GM23338 (cell line): ENCODE measurements around the gene MPIG6B.

ENCODE experiments used
- CREB1 ChIP-seq: fragments of 250-450 bp; sonication (Bioruptor Pico); IDR thresholded peaks from 2 replicates; pipeline ENCODE4 v1.5.0; 2020; ENCODE audit warnings: low read depth, mild to moderate bottlenecking, moderate library complexity
- ETS1 ChIP-seq: IDR thresholded peaks from 2 replicates; pipeline ENCODE4 v1.6.1; 2016; ENCODE audit warnings: antibody characterized with exemption
- EZH2 ChIP-seq: fragments of 200-600 bp; sonication (generic); IDR thresholded peaks from one replicate; pipeline ENCODE4 v1.8.0; 2017; ENCODE audit warnings: antibody characterized with exemption, mild to moderate bottlenecking, low read depth; ENCODE audit not compliant: unreplicated experiment
- JUNB ChIP-seq: IDR thresholded peaks from one replicate; pipeline ENCODE4 v1.6.1; 2016; ENCODE audit warnings: antibody characterized with exemption; ENCODE audit not compliant: unreplicated experiment
- POLR2AphosphoS5 ChIP-seq: IDR thresholded peaks from 2 replicates; pipeline ENCODE4 v1.6.1; 2016; ENCODE audit warnings: antibody characterized with exemption, low read depth
- TF ChIP-seq, protein P1 (sequence below): fragments of 250-450 bp; sonication (Bioruptor Pico); IDR thresholded peaks from 2 replicates; pipeline ENCODE4 v1.5.0; 2020; ENCODE audit warnings: mild to moderate bottlenecking, moderate library complexity
- TF ChIP-seq, protein P2 (sequence below), 2 experiments: fragments of 200-600 bp in 1 of 2; sonication (generic) in 1 of 2; conservative IDR thresholded peaks; 2 replicates each; pipeline versions ENCODE4 v1.5.1 to v1.6.1; 2016 to 2017; ENCODE audit warnings: antibody characterized with exemption in 2 of 2, low read depth in 2 of 2, mild to moderate bottlenecking in 2 of 2, moderate library complexity in 1 of 2
- TF ChIP-seq, protein P3 (sequence below): IDR thresholded peaks from one replicate; pipeline ENCODE4 v1.6.1; 2018; ENCODE audit warnings: antibody characterized with exemption; ENCODE audit not compliant: unreplicated experiment

GRCh38 chr6:31740397-31741223 is 17.4 kb downstream of the MPIG6B start:
- TF ChIP-seq, protein P1, sequence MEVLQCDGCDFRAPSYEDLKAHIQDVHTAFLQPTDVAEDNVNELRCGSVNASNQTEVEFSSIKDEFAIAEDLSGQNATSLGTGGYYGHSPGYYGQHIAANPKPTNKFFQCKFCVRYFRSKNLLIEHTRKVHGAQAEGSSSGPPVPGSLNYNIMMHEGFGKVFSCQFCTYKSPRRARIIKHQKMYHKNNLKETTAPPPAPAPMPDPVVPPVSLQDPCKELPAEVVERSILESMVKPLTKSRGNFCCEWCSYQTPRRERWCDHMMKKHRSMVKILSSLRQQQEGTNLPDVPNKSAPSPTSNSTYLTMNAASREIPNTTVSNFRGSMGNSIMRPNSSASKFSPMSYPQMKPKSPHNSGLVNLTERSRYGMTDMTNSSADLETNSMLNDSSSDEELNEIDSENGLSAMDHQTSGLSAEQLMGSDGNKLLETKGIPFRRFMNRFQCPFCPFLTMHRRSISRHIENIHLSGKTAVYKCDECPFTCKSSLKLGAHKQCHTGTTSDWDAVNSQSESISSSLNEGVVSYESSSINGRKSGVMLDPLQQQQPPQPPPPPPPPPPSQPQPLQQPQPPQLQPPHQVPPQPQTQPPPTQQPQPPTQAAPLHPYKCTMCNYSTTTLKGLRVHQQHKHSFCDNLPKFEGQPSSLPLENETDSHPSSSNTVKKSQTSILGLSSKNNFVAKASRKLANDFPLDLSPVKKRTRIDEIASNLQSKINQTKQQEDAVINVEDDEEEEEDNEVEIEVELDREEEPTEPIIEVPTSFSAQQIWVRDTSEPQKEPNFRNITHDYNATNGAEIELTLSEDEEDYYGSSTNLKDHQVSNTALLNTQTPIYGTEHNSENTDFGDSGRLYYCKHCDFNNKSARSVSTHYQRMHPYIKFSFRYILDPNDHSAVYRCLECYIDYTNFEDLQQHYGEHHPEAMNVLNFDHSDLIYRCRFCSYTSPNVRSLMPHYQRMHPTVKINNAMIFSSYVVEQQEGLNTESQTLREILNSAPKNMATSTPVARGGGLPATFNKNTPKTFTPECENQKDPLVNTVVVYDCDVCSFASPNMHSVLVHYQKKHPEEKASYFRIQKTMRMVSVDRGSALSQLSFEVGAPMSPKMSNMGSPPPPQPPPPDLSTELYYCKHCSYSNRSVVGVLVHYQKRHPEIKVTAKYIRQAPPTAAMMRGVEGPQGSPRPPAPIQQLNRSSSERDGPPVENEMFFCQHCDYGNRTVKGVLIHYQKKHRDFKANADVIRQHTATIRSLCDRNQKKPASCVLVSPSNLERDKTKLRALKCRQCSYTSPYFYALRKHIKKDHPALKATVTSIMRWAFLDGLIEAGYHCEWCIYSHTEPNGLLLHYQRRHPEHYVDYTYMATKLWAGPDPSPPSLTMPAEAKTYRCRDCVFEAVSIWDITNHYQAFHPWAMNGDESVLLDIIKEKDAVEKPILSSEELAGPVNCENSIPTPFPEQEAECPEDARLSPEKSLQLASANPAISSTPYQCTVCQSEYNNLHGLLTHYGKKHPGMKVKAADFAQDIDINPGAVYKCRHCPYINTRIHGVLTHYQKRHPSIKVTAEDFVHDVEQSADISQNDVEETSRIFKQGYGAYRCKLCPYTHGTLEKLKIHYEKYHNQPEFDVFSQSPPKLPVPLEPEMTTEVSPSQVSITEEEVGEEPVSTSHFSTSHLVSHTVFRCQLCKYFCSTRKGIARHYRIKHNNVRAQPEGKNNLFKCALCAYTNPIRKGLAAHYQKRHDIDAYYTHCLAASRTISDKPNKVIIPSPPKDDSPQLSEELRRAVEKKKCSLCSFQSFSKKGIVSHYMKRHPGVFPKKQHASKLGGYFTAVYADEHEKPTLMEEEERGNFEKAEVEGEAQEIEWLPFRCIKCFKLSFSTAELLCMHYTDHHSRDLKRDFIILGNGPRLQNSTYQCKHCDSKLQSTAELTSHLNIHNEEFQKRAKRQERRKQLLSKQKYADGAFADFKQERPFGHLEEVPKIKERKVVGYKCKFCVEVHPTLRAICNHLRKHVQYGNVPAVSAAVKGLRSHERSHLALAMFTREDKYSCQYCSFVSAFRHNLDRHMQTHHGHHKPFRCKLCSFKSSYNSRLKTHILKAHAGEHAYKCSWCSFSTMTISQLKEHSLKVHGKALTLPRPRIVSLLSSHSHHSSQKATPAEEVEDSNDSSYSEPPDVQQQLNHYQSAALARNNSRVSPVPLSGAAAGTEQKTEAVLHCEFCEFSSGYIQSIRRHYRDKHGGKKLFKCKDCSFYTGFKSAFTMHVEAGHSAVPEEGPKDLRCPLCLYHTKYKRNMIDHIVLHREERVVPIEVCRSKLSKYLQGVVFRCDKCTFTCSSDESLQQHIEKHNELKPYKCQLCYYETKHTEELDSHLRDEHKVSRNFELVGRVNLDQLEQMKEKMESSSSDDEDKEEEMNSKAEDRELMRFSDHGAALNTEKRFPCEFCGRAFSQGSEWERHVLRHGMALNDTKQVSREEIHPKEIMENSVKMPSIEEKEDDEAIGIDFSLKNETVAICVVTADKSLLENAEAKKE (CRISPR knock-in tag) = no peak
- TF ChIP-seq, protein P2, sequence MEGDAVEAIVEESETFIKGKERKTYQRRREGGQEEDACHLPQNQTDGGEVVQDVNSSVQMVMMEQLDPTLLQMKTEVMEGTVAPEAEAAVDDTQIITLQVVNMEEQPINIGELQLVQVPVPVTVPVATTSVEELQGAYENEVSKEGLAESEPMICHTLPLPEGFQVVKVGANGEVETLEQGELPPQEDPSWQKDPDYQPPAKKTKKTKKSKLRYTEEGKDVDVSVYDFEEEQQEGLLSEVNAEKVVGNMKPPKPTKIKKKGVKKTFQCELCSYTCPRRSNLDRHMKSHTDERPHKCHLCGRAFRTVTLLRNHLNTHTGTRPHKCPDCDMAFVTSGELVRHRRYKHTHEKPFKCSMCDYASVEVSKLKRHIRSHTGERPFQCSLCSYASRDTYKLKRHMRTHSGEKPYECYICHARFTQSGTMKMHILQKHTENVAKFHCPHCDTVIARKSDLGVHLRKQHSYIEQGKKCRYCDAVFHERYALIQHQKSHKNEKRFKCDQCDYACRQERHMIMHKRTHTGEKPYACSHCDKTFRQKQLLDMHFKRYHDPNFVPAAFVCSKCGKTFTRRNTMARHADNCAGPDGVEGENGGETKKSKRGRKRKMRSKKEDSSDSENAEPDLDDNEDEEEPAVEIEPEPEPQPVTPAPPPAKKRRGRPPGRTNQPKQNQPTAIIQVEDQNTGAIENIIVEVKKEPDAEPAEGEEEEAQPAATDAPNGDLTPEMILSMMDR (conservative IDR thresholded peaks at IDR 0.05; ENCODE audit: low read depth in 2 of 2) = no peak
- TF ChIP-seq EZH2 (no peak), POLR2AphosphoS5 (peak; percentile 0; the same call in 1 of the 2 replicates), JUNB (no peak), CREB1 (CRISPR knock-in tag) (no peak), ETS1 (no peak)
- TF ChIP-seq, protein P3, sequence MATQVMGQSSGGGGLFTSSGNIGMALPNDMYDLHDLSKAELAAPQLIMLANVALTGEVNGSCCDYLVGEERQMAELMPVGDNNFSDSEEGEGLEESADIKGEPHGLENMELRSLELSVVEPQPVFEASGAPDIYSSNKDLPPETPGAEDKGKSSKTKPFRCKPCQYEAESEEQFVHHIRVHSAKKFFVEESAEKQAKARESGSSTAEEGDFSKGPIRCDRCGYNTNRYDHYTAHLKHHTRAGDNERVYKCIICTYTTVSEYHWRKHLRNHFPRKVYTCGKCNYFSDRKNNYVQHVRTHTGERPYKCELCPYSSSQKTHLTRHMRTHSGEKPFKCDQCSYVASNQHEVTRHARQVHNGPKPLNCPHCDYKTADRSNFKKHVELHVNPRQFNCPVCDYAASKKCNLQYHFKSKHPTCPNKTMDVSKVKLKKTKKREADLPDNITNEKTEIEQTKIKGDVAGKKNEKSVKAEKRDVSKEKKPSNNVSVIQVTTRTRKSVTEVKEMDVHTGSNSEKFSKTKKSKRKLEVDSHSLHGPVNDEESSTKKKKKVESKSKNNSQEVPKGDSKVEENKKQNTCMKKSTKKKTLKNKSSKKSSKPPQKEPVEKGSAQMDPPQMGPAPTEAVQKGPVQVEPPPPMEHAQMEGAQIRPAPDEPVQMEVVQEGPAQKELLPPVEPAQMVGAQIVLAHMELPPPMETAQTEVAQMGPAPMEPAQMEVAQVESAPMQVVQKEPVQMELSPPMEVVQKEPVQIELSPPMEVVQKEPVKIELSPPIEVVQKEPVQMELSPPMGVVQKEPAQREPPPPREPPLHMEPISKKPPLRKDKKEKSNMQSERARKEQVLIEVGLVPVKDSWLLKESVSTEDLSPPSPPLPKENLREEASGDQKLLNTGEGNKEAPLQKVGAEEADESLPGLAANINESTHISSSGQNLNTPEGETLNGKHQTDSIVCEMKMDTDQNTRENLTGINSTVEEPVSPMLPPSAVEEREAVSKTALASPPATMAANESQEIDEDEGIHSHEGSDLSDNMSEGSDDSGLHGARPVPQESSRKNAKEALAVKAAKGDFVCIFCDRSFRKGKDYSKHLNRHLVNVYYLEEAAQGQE = no peak
